Measurements from ENCODE around the gene LIN7A. TPM values are rescaled to one million over a fixed set of nuclear protein-coding genes. Genes with fewer than 3 reads are reported as not detected.
"Not testable (repeated sequence)": the region's sequence is repeated elsewhere in the genome, so short reads cannot be mapped to it uniquely, and the experiment has no call there.

Gene LIN7A
- total and polyA plus RNA-seq, 7 donors: 0.48 to 2.1 (median 0.81) TPM

DNA sequence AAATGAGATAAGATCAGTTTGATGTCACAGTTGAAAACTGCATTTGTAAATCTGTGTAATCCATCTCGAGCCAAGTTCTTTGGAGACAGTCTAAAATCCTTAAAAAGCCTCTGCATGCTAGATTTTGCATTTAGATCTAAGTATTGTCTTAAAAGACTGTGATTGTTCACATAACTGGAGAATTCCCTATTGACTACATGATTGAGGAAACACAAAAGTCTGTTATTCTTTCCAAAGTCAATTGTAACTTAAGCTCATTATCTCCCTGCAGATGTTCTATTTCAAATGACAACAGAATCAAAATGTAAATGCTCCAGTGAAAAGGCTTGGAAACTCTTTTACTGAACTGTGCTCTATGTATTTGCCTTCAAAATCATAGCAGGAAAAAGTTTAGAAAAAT lies 143.2 kb downstream of the LIN7A start:
- WGBS, 3 donors: 6 to 17% (median 16%) methylated on average over 1 of the region's 1 CpG
- ATAC-seq (no peak), DNase-seq (no peak)
- intact Hi-C loops (cut with DNase I): no loop called here
- Histone ChIP-seq H3K36me3 (ENCODE audit: insufficient read depth in 1 of 2, low read depth in 1 of 2) (no peaks in the 10 kb centered on the region), H3K27me3 (ENCODE audit: insufficient read depth in 3 of 3, low read length in 2 of 3) (no peaks in the 10 kb centered on the region), H3K27ac (no peak overlapping the region), H3K9me3 (no peaks in the 10 kb centered on the region), H3K4me3 (no peak overlapping the region), H3K4me1 (no peaks in the 10 kb centered on the region)
- TF ChIP-seq, protein P1, sequence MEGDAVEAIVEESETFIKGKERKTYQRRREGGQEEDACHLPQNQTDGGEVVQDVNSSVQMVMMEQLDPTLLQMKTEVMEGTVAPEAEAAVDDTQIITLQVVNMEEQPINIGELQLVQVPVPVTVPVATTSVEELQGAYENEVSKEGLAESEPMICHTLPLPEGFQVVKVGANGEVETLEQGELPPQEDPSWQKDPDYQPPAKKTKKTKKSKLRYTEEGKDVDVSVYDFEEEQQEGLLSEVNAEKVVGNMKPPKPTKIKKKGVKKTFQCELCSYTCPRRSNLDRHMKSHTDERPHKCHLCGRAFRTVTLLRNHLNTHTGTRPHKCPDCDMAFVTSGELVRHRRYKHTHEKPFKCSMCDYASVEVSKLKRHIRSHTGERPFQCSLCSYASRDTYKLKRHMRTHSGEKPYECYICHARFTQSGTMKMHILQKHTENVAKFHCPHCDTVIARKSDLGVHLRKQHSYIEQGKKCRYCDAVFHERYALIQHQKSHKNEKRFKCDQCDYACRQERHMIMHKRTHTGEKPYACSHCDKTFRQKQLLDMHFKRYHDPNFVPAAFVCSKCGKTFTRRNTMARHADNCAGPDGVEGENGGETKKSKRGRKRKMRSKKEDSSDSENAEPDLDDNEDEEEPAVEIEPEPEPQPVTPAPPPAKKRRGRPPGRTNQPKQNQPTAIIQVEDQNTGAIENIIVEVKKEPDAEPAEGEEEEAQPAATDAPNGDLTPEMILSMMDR (IDR thresholded peaks at IDR 0.05): no peak

DNA sequence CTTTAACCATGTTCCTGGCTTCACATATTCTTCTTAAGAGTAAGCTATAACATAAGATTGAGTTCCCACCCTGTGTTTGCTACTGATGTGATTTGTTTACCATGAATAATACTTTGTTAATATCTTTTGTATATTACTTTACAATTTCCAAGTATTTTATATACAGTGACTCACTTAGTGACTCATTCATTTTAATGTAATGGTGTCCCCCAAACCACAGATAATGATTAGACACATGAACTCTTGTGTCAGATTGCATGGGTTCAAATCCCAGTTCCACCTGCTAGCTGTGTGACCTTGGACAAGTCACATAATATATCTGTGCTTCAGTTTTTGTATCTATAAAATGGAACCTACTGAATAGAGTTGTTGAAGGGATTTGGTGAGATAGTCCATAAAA lies 144.9 kb downstream of the LIN7A start:
- ATAC-seq (no peak), DNase-seq (no peak)
- no peak overlapping the region for H3K27ac ChIP-seq
- no peaks in the 10 kb centered on the region for H3K36me3 ChIP-seq (ENCODE audit: insufficient read depth in 1 of 2, low read depth in 1 of 2)
- intact Hi-C loops (cut with DNase I): no loop called here
- no peaks in the 10 kb centered on the region for H3K27me3 ChIP-seq (ENCODE audit: insufficient read depth in 3 of 3, low read length in 2 of 3)
- H3K9me3 ChIP-seq: no peaks in the 10 kb centered on the region
- H3K4me3 ChIP-seq: no peak overlapping the region
- TF ChIP-seq, protein P1 (IDR thresholded peaks at IDR 0.05): no peak
- no peaks in the 10 kb centered on the region for H3K4me1 ChIP-seq

DNA sequence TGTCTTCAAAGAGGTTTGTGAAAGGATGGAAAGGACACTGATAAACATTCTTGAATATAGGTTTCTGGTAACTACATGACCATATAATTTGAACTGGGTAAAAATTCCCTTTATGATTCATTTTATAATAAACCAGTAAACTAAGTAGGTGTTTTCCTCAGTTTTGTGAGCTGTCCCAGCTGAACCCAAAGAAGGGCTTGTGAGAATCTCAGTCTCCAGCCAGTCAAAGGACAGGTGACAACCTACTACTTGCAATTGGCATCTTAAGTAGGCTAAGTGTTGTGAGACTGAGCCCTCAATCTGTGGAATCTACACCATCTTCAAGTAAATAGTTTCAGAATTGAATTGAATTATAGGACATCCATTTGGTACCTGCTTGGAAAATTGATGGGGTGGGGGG lies 145.9 kb downstream of the LIN7A start:
- TF ChIP-seq, protein P1 (IDR thresholded peaks at IDR 0.05): no peak
- ATAC-seq: no peak
- Histone ChIP-seq H3K4me3 (no peak overlapping the region), H3K9me3 (no peaks in the 10 kb centered on the region), H3K36me3 (ENCODE audit: insufficient read depth in 1 of 2, low read depth in 1 of 2) (no peaks in the 10 kb centered on the region), H3K27ac (no peak overlapping the region), H3K4me1 (no peaks in the 10 kb centered on the region), H3K27me3 (ENCODE audit: insufficient read depth in 3 of 3, low read length in 2 of 3) (no peaks in the 10 kb centered on the region)
- intact Hi-C loops (cut with DNase I): no loop called here
- no peak for DNase-seq

DNA sequence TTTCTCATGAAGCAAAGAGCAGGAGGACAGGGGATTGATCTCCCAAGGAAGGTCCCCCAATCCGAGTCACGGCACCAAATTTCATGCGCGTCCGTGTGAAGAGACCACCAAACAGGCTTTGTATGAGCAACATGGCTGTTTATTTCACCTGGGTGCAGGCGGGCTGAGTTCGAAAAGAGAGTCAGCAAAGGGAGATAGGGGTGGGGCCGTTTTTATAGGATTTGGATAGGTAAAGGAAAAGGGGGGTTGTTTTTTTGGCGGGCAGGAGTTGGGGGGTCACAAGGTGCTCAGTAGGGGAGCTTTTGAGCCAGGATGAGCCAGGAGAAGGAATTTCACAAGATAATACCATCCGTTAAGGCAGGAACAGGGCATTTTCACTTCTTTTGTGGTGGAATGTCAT lies 149.3 kb downstream of the LIN7A start:
- H3K27ac ChIP-seq; ATAC-seq; H3K36me3 ChIP-seq (ENCODE audit: insufficient read depth in 1 of 2, low read depth in 1 of 2); H3K27me3 ChIP-seq (ENCODE audit: insufficient read depth in 3 of 3, low read length in 2 of 3); H3K4me3 ChIP-seq; DNase-seq; intact Hi-C loops (cut with DNase I); H3K9me3 ChIP-seq; H3K4me1 ChIP-seq: not testable (repeated sequence)
- 87 to 92% (median 88%) methylated on average over 9 to 10 of the region's 10 CpGs for WGBS, 3 donors

DNA sequence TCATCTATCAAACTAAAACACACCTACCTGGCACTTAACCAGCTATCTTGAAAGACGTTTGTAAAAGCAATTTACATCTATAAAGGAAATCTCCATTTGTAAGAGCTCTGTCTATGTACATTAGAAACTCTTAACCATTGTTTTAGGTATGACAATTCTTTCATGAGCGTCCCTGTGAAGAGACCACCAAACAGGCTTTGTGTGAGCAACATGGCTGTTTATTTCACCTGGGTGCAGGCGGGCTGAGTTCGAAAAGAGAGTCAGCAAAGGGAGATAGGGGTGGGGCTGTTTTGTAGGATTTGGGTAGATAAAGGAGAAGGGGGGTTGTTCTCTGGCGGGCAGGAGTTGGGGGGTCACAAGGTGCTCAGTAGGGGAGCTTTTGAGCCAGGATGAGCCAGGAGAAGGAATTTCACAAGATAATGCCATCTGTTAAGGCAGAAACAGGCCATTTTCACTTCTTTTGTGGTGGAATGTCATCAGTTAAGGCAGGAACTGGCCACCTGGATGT lies 154.7 kb downstream of the LIN7A start:
- H3K9me3 ChIP-seq; H3K27ac ChIP-seq; H3K4me3 ChIP-seq; ATAC-seq; H3K27me3 ChIP-seq (ENCODE audit: insufficient read depth in 3 of 3, low read length in 2 of 3); H3K36me3 ChIP-seq (ENCODE audit: insufficient read depth in 1 of 2, low read depth in 1 of 2); H3K4me1 ChIP-seq; DNase-seq; intact Hi-C loops (cut with DNase I): not testable (repeated sequence)
- WGBS, 3 donors: 78 to 81% (median 79%) methylated on average over 5 of the region's 5 CpGs

DNA sequence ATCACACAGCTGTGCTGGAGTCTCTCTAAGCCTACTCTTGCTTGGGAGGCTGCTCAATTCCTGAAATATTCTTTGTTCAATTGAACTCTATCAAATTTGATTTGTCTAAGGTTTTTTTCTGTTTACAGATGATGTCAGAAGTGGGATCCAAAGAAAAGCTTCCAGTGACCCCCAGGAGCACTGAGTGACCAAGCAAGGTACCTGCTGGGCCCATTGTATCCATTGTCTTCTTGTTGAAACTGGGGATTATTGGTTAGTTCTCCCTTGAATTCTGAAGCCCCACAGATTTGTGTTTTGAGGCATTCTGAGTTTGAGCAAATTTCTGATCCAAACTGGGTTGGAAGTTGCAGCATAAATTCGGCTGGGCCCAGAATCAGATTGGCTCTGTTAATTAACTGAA lies 156.4 kb downstream of the LIN7A start:
- Histone ChIP-seq H3K27me3 (ENCODE audit: insufficient read depth in 3 of 3, low read length in 2 of 3) (no peaks in the 10 kb centered on the region), H3K9me3 (no peaks in the 10 kb centered on the region), H3K27ac (no peak overlapping the region), H3K36me3 (ENCODE audit: insufficient read depth in 1 of 2, low read depth in 1 of 2) (no peaks in the 10 kb centered on the region), H3K4me3 (no peak overlapping the region), H3K4me1 (peaks cover 7% of the 10 kb centered on the region)
- TF ChIP-seq, protein P1 (IDR thresholded peaks at IDR 0.05): no peak
- intact Hi-C loops (cut with DNase I): no loop called here
- no peak for ATAC-seq
- DNase-seq: no peak
- WGBS, 3 donors: 79 to 86% (median 85%) methylated on average over 1 of the region's 1 CpG

Measured in psoas muscle (tissue), 8 donors.